ENCODE data around the gene RSL1D1.

The RSL1D1 gene

GRCh38 chr16:11844499-11844898 lies 6.8 kb downstream of the RSL1D1 start:
- TF ChIP-seq CTCF (IDR thresholded peaks at IDR 0.05) = no peak
- no peaks in the 10 kb centered on the region for H3K4me1 ChIP-seq (ENCODE audit: control insufficient read depth in 1 of 2, insufficient read depth in 1 of 2, low read depth in 1 of 2, low read length in 1 of 2)
- H3K4me3 ChIP-seq (ENCODE audit: low read depth in 1 of 2, low read length in 1 of 2) = no peak overlapping the region
- H3K36me3 ChIP-seq = peaks cover 53% of the 10 kb centered on the region
- no peak overlapping the region for H3K27ac ChIP-seq
- no peaks in the 10 kb centered on the region for H3K27me3 ChIP-seq
- no peaks in the 10 kb centered on the region for H3K9me3 ChIP-seq

GRCh38 chr16:11843861-11844260 lies 7.5 kb downstream of the RSL1D1 start:
- Histone ChIP-seq H3K4me3 (ENCODE audit: low read depth in 1 of 2, low read length in 1 of 2) (no peak overlapping the region), H3K4me1 (ENCODE audit: control insufficient read depth in 1 of 2, insufficient read depth in 1 of 2, low read depth in 1 of 2, low read length in 1 of 2) (no peaks in the 10 kb centered on the region), H3K9me3 (no peaks in the 10 kb centered on the region), H3K27me3 (no peaks in the 10 kb centered on the region), H3K36me3 (peaks cover 56% of the 10 kb centered on the region), H3K27ac (no peak overlapping the region)
- TF ChIP-seq CTCF (IDR thresholded peaks at IDR 0.05) = no peak

- no peak for TF ChIP-seq CTCF (IDR thresholded peaks at IDR 0.05)
- H3K9me3 ChIP-seq = no peaks in the 10 kb centered on the region
- no peaks in the 10 kb centered on the region for H3K27me3 ChIP-seq
- H3K36me3 ChIP-seq = peaks cover 61% of the 10 kb centered on the region
- no peaks in the 10 kb centered on the region for H3K4me1 ChIP-seq (ENCODE audit: control insufficient read depth in 1 of 2, insufficient read depth in 1 of 2, low read depth in 1 of 2, low read length in 1 of 2)
- H3K4me3 ChIP-seq (ENCODE audit: low read depth in 1 of 2, low read length in 1 of 2) = no peak overlapping the region
- H3K27ac ChIP-seq = no peak overlapping the region
These were observed 8.1 kb downstream of the RSL1D1 start for GRCh38 chr16:11843206-11843605.

- Histone ChIP-seq H3K4me3 (ENCODE audit: low read depth in 1 of 2, low read length in 1 of 2) (no peak overlapping the region), H3K9me3 (no peaks in the 10 kb centered on the region), H3K27ac (no peak overlapping the region), H3K4me1 (ENCODE audit: control insufficient read depth in 1 of 2, insufficient read depth in 1 of 2, low read depth in 1 of 2, low read length in 1 of 2) (no peaks in the 10 kb centered on the region), H3K36me3 (peaks cover 68% of the 10 kb centered on the region), H3K27me3 (no peaks in the 10 kb centered on the region)
- TF ChIP-seq CTCF (IDR thresholded peaks at IDR 0.05) = no peak
These were observed 10.3 kb downstream of the RSL1D1 start for GRCh38 chr16:11841026-11841425.

GRCh38 chr16:11836650-11837244 lies 14.6 kb downstream of the RSL1D1 start:
- H3K27ac ChIP-seq = no peak overlapping the region

More at GRCh38 chr16:11836650-11837244, 14.6 kb downstream of the RSL1D1 start:
- no peaks in the 10 kb centered on the region for H3K9me3 ChIP-seq
- H3K4me3 ChIP-seq (ENCODE audit: low read depth in 1 of 2, low read length in 1 of 2) = no peak overlapping the region
- peaks cover 45% of the 10 kb centered on the region for H3K36me3 ChIP-seq
- no peaks in the 10 kb centered on the region for H3K27me3 ChIP-seq
- TF ChIP-seq CTCF (IDR thresholded peaks at IDR 0.05) = no peak
- peaks cover 4 to 12% of the 10 kb centered on the region in 2 experiments for H3K4me1 ChIP-seq (ENCODE audit: control insufficient read depth in 1 of 2, insufficient read depth in 1 of 2, low read depth in 1 of 2, low read length in 1 of 2)
